Skin epidermis (tissue), 12 donors: ENCODE measurements around the gene TYW1B.
A peak's percentile ranks its signal among the peaks of the same experiment; 100 is the strongest.
"Not testable (repeated sequence)": the region's sequence is repeated elsewhere in the genome, so short reads cannot be mapped to it uniquely, and the experiment has no call there.

Experiments
- H3K27ac ChIP-seq, 21 experiments: fragments of 200-600 bp; sonication (generic) in 11 of 21; one replicate each; pipeline ENCODE4 v1.5.0; 2020; ENCODE audit warnings: mild to moderate bottlenecking in 3 of 21, inconsistent platforms in 2 of 21, moderate library complexity in 2 of 21
- H3K4me3 ChIP-seq, 7 experiments: fragments of 200-600 bp; sonication (generic) in 2 of 7; one replicate each; pipeline ENCODE4 v1.5.0; 2020; ENCODE audit warnings: inconsistent platforms in 2 of 7, mild to moderate bottlenecking in 2 of 7, moderate library complexity in 1 of 7

TYW1B gene

GRCh38 chr7:72818663-72819361 lies 9.2 kb downstream of the TYW1B start:
- not testable (repeated sequence) for H3K4me3 ChIP-seq, H3K27ac ChIP-seq

- H3K27ac ChIP-seq, H3K4me3 ChIP-seq: not testable (repeated sequence)
These were observed 10.3 kb downstream of the TYW1B start for GRCh38 chr7:72817661-72818060.

GRCh38 chr7:72816370-72817157 lies 11.4 kb downstream of the TYW1B start:
- not testable (repeated sequence) for H3K27ac ChIP-seq, H3K4me3 ChIP-seq

- H3K27ac ChIP-seq, H3K4me3 ChIP-seq: not testable (repeated sequence)
These were observed 17.6 kb downstream of the TYW1B start for GRCh38 chr7:72810437-72810836.

GRCh38 chr7:72808511-72808910 lies 19.5 kb downstream of the TYW1B start:
- not testable (repeated sequence) for H3K27ac ChIP-seq, H3K4me3 ChIP-seq

- not testable (repeated sequence) for H3K27ac ChIP-seq, H3K4me3 ChIP-seq
These were observed 21.1 kb downstream of the TYW1B start for GRCh38 chr7:72806851-72807250.

- Histone ChIP-seq H3K27ac (peak overlapping the region in 1 of 21 experiments; percentile 1), H3K4me3 (no peak overlapping the region)
These were observed 22.2 kb downstream of the TYW1B start for GRCh38 chr7:72805526-72806494.

GRCh38 chr7:72803778-72804177 lies 24.2 kb downstream of the TYW1B start:
- not testable (repeated sequence) for H3K4me3 ChIP-seq, H3K27ac ChIP-seq

GRCh38 chr7:72801564-72801963 lies 26.4 kb downstream of the TYW1B start:
- not testable (repeated sequence) for H3K4me3 ChIP-seq, H3K27ac ChIP-seq

GRCh38 chr7:72795401-72795800 lies 32.6 kb downstream of the TYW1B start:
- H3K27ac ChIP-seq, H3K4me3 ChIP-seq: not testable (repeated sequence)

- H3K4me3 ChIP-seq = no peak overlapping the region
- no peak overlapping the region for H3K27ac ChIP-seq
These were observed 34.2 kb downstream of the TYW1B start for GRCh38 chr7:72793791-72794190.

GRCh38 chr7:72790698-72791060 lies 37.3 kb downstream of the TYW1B start:
- H3K27ac ChIP-seq = not testable (repeated sequence)

GRCh38 chr7:72790048-72790697 lies 37.8 kb downstream of the TYW1B start:
- not testable (repeated sequence) for H3K4me3 ChIP-seq, H3K27ac ChIP-seq

More at GRCh38 chr7:72790698-72791060, 37.3 kb downstream of the TYW1B start:
- H3K4me3 ChIP-seq = not testable (repeated sequence)

- no peak overlapping the region for H3K4me3 ChIP-seq
- H3K27ac ChIP-seq = no peak overlapping the region
These were observed 42.6 kb downstream of the TYW1B start for GRCh38 chr7:72785166-72785955.

- not testable (repeated sequence) for H3K27ac ChIP-seq, H3K4me3 ChIP-seq
These were observed 44.2 kb downstream of the TYW1B start for GRCh38 chr7:72783601-72784370.

GRCh38 chr7:72781631-72782030 lies 46.4 kb downstream of the TYW1B start:
- Histone ChIP-seq H3K27ac (no peak overlapping the region), H3K4me3 (no peak overlapping the region)

GRCh38 chr7:72781161-72781560 lies 46.8 kb downstream of the TYW1B start:
- no peak overlapping the region for H3K27ac ChIP-seq
- H3K4me3 ChIP-seq = no peak overlapping the region

- H3K4me3 ChIP-seq, H3K27ac ChIP-seq: not testable (repeated sequence)
These were observed 47.6 kb downstream of the TYW1B start for GRCh38 chr7:72780289-72780894.
